ENCODE results near the gene SIKE1. TPM values are rescaled to one million over a fixed set of nuclear protein-coding genes. Genes with fewer than 3 reads are reported as not detected.
"Not testable (repeated sequence)": the region's sequence is repeated elsewhere in the genome, so short reads cannot be mapped to it uniquely, and the experiment has no call there.

Gene SIKE1
- total RNA-seq, 1 experiment from 2014 or later, result 41.9 TPM

DNA sequence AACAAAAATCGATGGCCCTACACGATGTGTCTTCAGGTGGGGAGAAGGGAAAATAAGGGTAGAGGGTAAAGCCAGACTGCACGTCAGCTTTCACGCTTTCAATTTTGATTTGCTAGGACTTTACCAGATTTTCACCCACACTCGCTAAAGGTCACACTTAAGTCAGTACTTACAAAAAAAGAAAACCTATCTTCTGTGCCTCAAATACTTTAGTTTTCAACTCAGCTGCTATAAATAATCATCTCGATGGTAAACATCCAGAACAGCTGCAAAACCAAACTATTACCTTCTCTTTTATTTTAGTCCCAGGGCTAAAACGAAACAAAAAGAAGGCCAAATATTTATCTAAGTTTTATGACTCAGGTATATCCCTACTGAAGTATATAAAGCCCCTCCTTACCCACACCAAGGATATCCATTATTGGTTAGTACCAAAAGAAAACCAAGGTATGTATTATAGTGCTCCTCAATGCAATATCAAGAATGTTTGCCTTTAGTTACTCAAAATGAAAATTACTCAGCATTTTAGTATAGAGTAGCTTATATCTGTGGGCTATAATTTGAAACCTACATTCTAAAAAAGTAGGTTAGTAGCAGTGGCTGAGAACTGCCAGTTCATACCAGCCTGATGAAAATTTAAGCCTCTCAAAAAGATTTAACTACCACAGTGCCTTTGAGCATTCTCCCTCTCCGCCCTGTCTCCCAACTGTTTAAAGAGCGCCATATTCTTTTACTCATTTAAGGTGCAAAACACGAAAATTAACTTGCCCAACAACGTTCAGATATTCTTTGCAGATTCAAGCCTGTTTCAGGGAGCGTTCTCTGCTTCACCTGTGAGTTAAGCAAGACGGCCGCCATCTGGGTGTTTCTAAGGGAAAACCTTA, 24.2 kb downstream of the SIKE1 start:
- no TSS peak for BruUV-seq (replicated peaks)
- intact Hi-C loops (cut with micrococcal nuclease; ENCODE audit: unreplicated experiment), result no loop called here
- TF ChIP-seq, protein P1, sequence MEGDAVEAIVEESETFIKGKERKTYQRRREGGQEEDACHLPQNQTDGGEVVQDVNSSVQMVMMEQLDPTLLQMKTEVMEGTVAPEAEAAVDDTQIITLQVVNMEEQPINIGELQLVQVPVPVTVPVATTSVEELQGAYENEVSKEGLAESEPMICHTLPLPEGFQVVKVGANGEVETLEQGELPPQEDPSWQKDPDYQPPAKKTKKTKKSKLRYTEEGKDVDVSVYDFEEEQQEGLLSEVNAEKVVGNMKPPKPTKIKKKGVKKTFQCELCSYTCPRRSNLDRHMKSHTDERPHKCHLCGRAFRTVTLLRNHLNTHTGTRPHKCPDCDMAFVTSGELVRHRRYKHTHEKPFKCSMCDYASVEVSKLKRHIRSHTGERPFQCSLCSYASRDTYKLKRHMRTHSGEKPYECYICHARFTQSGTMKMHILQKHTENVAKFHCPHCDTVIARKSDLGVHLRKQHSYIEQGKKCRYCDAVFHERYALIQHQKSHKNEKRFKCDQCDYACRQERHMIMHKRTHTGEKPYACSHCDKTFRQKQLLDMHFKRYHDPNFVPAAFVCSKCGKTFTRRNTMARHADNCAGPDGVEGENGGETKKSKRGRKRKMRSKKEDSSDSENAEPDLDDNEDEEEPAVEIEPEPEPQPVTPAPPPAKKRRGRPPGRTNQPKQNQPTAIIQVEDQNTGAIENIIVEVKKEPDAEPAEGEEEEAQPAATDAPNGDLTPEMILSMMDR (IDR thresholded peaks at IDR 0.05; ENCODE audit: insufficient read depth in 1 of 2, low read depth in 1 of 2, low read length in 1 of 2, severe bottlenecking in 1 of 2, unreplicated experiment in 1 of 2), result no peak
- H3K9me3 Mint-ChIP-seq (ENCODE audit: unreplicated experiment), result no peaks in the 10 kb centered on the region
- H3K36me3 Mint-ChIP-seq (ENCODE audit: insufficient read depth, unreplicated experiment), result peaks cover 36% of the 10 kb centered on the region
- H3K27ac Mint-ChIP-seq (ENCODE audit: unreplicated experiment), result peak overlapping the region; percentile 100
- no peak for DNase-seq
- peak overlapping the region; percentile 94 for H3K4me3 Mint-ChIP-seq (ENCODE audit: unreplicated experiment)
- Histone ChIP-seq H3K27me3 (replicated peaks; ENCODE audit: control insufficient read depth, insufficient read depth, low read length) (no peaks in the 10 kb centered on the region), H3K4me3 (ENCODE audit: low read depth, low read length) (peak overlapping the region; percentile 87), H3K36me3 (ENCODE audit: control insufficient read depth, insufficient read depth, low read length) (no peaks in the 10 kb centered on the region; the same call in 1 of the 2 replicates), H3K9me3 (no peaks in the 10 kb centered on the region), H3K4me1 (peaks cover 19% of the 10 kb centered on the region)
- ChIA-PET POLR2A (no interaction called here), CTCF (no interaction called here)
- H3K4me1 Mint-ChIP-seq (ENCODE audit: low read depth, unreplicated experiment), result peaks cover 6% of the 10 kb centered on the region
- H3K27me3 Mint-ChIP-seq (ENCODE audit: insufficient read depth, unreplicated experiment), result no peaks in the 10 kb centered on the region

DNA sequence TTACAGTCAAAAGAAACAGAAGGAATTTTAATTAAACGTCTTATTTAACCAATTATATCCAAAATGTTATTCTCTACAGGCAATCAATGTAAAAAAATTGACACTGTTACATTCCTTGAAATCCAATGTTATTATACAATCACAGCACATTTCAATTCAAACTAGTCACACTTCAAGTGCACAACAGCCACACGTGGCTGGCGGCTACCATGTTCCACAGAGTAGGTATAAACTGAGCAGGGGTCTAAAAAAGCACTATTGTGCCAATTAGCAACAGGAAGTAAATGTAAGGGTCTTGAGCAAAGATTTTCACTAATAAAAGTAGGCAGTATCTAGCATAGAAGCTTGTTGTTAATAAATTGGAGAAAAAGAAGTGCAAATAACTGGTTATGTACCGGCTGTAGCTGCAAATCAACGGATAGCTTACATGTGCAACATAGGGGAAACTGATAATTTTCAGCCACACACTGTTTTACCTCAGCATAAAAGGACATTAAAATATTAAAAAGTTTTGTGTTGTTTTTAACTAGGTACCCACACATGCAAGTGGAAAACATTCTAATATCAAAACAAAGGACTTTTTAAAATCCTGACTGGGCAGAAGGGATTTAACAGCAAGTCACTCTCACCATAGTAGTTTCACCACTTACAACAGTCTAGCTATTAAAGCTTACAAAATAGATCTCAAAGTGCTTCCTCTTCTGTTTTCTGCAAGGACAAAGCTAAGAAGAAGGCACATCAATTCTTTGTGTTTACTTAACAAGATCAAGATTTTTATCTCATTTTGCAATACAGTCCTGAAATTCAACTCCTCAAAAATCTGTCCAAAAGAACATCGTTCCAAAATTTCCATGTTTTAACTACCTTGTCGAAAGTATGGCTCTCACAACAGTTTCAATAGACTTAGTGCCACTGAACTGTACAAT, 25.2 kb downstream of the SIKE1 start:
- TF ChIP-seq, protein P1 (IDR thresholded peaks at IDR 0.05; ENCODE audit: insufficient read depth in 1 of 2, low read depth in 1 of 2, low read length in 1 of 2, severe bottlenecking in 1 of 2, unreplicated experiment in 1 of 2), result no peak
- Mint-ChIP-seq H3K4me1 (ENCODE audit: low read depth, unreplicated experiment) (peaks cover 6% of the 10 kb centered on the region), H3K27me3 (ENCODE audit: insufficient read depth, unreplicated experiment) (no peaks in the 10 kb centered on the region), H3K36me3 (ENCODE audit: insufficient read depth, unreplicated experiment) (peaks cover 40% of the 10 kb centered on the region), H3K4me3 (ENCODE audit: unreplicated experiment) (peak overlapping the region; percentile 94), H3K9me3 (ENCODE audit: unreplicated experiment) (no peaks in the 10 kb centered on the region), H3K27ac (ENCODE audit: unreplicated experiment) (no peak overlapping the region)
- H3K4me1 ChIP-seq, result peaks cover 19% of the 10 kb centered on the region
- intact Hi-C loops (cut with micrococcal nuclease; ENCODE audit: unreplicated experiment), result no loop called here
- no peak overlapping the region for H3K4me3 ChIP-seq (ENCODE audit: low read depth, low read length)
- DNase-seq, result no peak
- no TSS peak for BruUV-seq (replicated peaks)
- ChIA-PET CTCF (no interaction called here), POLR2A (no interaction called here)
- no peaks in the 10 kb centered on the region for H3K9me3 ChIP-seq
- H3K36me3 ChIP-seq (ENCODE audit: control insufficient read depth, insufficient read depth, low read length), result no peaks in the 10 kb centered on the region; the same call in 1 of the 2 replicates
- no peaks in the 10 kb centered on the region for H3K27me3 ChIP-seq (replicated peaks; ENCODE audit: control insufficient read depth, insufficient read depth, low read length)

DNA sequence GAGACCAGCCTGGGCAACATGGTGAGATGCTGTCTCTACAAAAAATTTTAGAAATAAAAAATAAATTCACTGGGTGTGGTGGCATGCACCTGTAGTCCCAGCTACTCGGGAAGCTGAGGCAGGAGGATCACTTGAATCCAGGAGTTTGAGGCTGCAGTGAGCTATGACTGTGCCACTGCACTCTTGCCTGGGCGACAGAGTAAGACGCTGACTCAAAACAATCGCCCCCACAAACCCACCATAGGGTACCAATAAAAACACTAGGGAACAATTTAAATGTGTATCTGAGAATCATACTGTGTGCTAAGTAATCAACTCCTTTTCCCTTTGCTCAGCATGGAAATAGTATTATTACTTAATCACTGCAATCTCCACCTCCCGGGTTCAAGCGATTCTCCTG, 26.8 kb downstream of the SIKE1 start:
- CTCF ChIA-PET; H3K9me3 ChIP-seq; H3K27me3 Mint-ChIP-seq (ENCODE audit: insufficient read depth, unreplicated experiment); H3K27me3 ChIP-seq (replicated peaks; ENCODE audit: control insufficient read depth, insufficient read depth, low read length); intact Hi-C loops (cut with micrococcal nuclease; ENCODE audit: unreplicated experiment); H3K4me3 ChIP-seq (ENCODE audit: low read depth, low read length); BruUV-seq (replicated peaks); H3K9me3 Mint-ChIP-seq (ENCODE audit: unreplicated experiment); DNase-seq; H3K4me3 Mint-ChIP-seq (ENCODE audit: unreplicated experiment); POLR2A ChIA-PET; H3K27ac Mint-ChIP-seq (ENCODE audit: unreplicated experiment); H3K4me1 Mint-ChIP-seq (ENCODE audit: low read depth, unreplicated experiment); H3K36me3 ChIP-seq (ENCODE audit: control insufficient read depth, insufficient read depth, low read length): not testable (repeated sequence)
- H3K36me3 Mint-ChIP-seq (ENCODE audit: insufficient read depth, unreplicated experiment), result peaks cover 48% of the 10 kb centered on the region
- peaks cover 19% of the 10 kb centered on the region for H3K4me1 ChIP-seq

Measured in Caco-2 (cell line).